H1 (cell line): ENCODE data around the gene CHMP6. TPM values are rescaled to one million over a fixed set of nuclear protein-coding genes. Genes with fewer than 3 reads are reported as not detected.

Experiments used
- CBX5 ChIP-seq: fragments of 300-800, 300-1000 bp; sonication (generic); IDR thresholded peaks from 2 replicates; pipeline ENCODE4 v1.7.1; 2016; ENCODE audit warnings: antibody characterized with exemption, low read length, low read depth
- CHD1 ChIP-seq: IDR thresholded peaks from 2 replicates; pipeline ENCODE4 v1.6.1; 2012; ENCODE audit warnings: low read depth, low read length, improper control_type of control experiment
- E2F6 ChIP-seq: IDR thresholded peaks from 2 replicates; pipeline ENCODE4 v1.6.1; 2012; ENCODE audit warnings: inconsistent platforms
- GABPA ChIP-seq: IDR thresholded peaks from 2 replicates; pipeline ENCODE4 v1.6.1; 2011; ENCODE audit warnings: mild to moderate bottlenecking, low read length, moderate library complexity, borderline replicate concordance; ENCODE audit not compliant: insufficient read depth
- PHF8 ChIP-seq: fragments of 200-600 bp; sonication (generic); conservative IDR thresholded peaks from 2 replicates; pipeline ENCODE4 v1.7.1; 2012; ENCODE audit warnings: low read depth, mild to moderate bottlenecking, inconsistent platforms, low read length, moderate library complexity
- RAD21 ChIP-seq, 2 experiments: IDR thresholded peaks in 1 of 2; conservative IDR thresholded peaks in 1 of 2; 2 replicates each; pipeline ENCODE4 v1.6.1; 2011; ENCODE audit warnings: low read depth in 2 of 2, low read length in 2 of 2, improper control_type of control experiment in 1 of 2, inconsistent platforms in 1 of 2, mild to moderate bottlenecking in 1 of 2, moderate library complexity in 1 of 2
- TBP ChIP-seq: IDR thresholded peaks from 2 replicates; pipeline ENCODE4 v1.6.1; 2011; ENCODE audit warnings: low read depth, low read length, improper control_type of control experiment
- TEAD4 ChIP-seq: IDR thresholded peaks from 2 replicates; pipeline ENCODE4 v1.6.1; 2012; ENCODE audit warnings: low read depth, low read length, inconsistent platforms, mixed read lengths
- YY1 ChIP-seq: IDR thresholded peaks from 2 replicates; pipeline ENCODE4 v1.6.1; 2011; ENCODE audit warnings: low read depth, mild to moderate bottlenecking, low read length
- polyA plus RNA-seq, 7 experiments: library from polyadenylated mRNA; depleted of rRNA in 3 of 7; stranded (reverse) in 5 of 7; unstranded in 2 of 7; fragments of >200 nt in 5 of 7; fragments of 200-250 nt in 2 of 7; gene quantifications; 1 replicate in 5 of 7; 2 replicates in 1 of 7; 4 replicates in 1 of 7; pipeline versions ENCODE4 v1.2.1 to v1.2.3, GENCODE V29; 2011 to 2013; ENCODE audit warnings: missing spikeins in 2 of 7, mixed read lengths in 2 of 7
- total RNA-seq: library from RNA; stranded (reverse); fragmentation: NEBNext Ultra II Directional; extraction: Animal tissue kit (Norgen Biotek cat#: 25700); gene quantifications from 2 replicates; pipeline ENCODE4 v1.2.1, GENCODE V29; 2021

Gene CHMP6
- total and polyA plus RNA-seq, 2 of the 8 experiments (the other 6 are each of a cell fraction or from before 2014, with no cell fraction given) = 15.7 to 24.3 TPM

- TF ChIP-seq RAD21 (IDR thresholded peaks at IDR 0.05 in 1 of 2, conservative IDR thresholded peaks at IDR 0.05 in 1 of 2; ENCODE audit: low read depth in 2 of 2, low read length in 2 of 2) = no peak
- no peak for TF ChIP-seq CHD1
- no peak for TF ChIP-seq YY1
- no peak for TF ChIP-seq GABPA
- no peak for TF ChIP-seq PHF8
- TF ChIP-seq TBP = no peak
- no peak for TF ChIP-seq E2F6
- no peak for TF ChIP-seq CBX5
- TF ChIP-seq TEAD4 = no peak
- TF ChIP-seq, all 59 proteins: peak for 0
Measured at GRCh38 chr17:81039096-81039495, 47.5 kb downstream of the CHMP6 start (continued).
